Skeletal muscle tissue (tissue), 4 donors: ENCODE results near the gene OPA3. TPM values are rescaled to one million over a fixed set of nuclear protein-coding genes. Genes with fewer than 3 reads are reported as not detected.

ENCODE experiments used
- H3K27ac ChIP-seq: one replicate; pipeline ENCODE4 v1.7.0; 2013; ENCODE audit warnings: mild to moderate bottlenecking, low read depth, low read length, inconsistent platforms
- H3K27me3 ChIP-seq, 3 donors: one replicate each; pipeline ENCODE4 v1.7.0; 2013; ENCODE audit warnings: low read length in 3 of 3; ENCODE audit not compliant: control insufficient read depth in 3 of 3, insufficient read depth in 3 of 3
- H3K36me3 ChIP-seq, 3 donors: one replicate each; pipeline ENCODE4 v1.7.0; 2013; ENCODE audit warnings: low read length in 3 of 3; ENCODE audit not compliant: control insufficient read depth in 3 of 3, insufficient read depth in 3 of 3
- H3K4me1 ChIP-seq, 3 donors: one replicate each; pipeline ENCODE4 v1.7.0; 2013; ENCODE audit warnings: low read length in 3 of 3, mild to moderate bottlenecking in 3 of 3; ENCODE audit not compliant: control insufficient read depth in 3 of 3, insufficient read depth in 3 of 3
- H3K4me3 ChIP-seq, 3 donors: one replicate each; pipeline ENCODE4 v1.7.0; 2013; ENCODE audit warnings: low read length in 3 of 3
- H3K9ac ChIP-seq, 3 donors: one replicate each; pipeline ENCODE4 v1.7.0; 2013; ENCODE audit warnings: low read length in 3 of 3, mild to moderate bottlenecking in 3 of 3, moderate library complexity in 2 of 3, low read depth in 1 of 3
- H3K9me3 ChIP-seq, 3 donors: one replicate each; pipeline ENCODE4 v1.7.0; 2013; ENCODE audit warnings: low read length in 3 of 3; ENCODE audit not compliant: control insufficient read depth in 3 of 3
- total RNA-seq: library from RNA; depleted of rRNA; stranded (reverse); fragments of >200 nt; gene quantifications from one replicate; pipeline ENCODE4 v1.2.3, GENCODE V29; 2014
- donor health status: Osteomylitis.

The OPA3 gene
- total RNA-seq, 1 donor from 2014 or later = 3.7 TPM

DNA sequence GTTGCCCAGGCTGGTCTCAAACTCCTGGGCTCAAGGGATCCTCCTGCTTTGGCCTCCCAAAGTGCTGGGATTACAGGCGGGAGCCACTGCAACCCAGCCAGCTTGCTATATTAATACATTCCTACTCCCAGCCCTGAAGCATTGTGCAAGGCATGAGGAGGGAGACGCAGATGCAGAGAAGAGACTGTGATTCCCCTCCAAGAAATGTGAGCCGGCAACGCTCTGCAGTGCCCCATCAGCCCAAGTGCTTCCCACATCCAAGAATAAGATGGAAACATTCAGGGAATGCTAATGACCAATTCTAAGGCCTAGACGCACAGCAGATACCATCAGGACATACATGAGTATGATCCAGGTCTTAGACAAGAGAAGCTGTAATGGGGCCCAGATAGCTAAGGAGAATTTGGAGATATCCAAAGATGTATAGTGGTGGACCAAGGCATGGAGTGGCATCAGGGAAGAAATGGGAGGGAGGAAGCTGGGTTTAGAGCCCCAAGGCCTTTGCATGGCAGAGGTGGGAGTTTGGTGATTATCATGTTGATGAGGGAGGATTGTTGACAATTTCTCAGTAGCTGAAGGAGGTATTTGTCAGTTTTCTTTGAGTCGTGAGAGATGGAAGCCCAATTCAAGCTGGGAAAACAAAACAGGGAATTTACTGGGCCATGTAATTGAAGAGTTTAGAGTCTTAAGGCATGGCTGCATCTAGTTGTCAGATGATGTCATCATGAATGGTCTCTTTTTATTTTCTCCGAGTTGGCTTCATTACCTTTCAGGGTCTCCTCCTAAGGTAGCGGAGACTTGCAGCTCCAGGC lies 83.5 kb downstream of the OPA3 start:
- H3K27me3 ChIP-seq = peaks cover 7 to 24% (median 8%) of the 10 kb centered on the region in 3 donors
- H3K9ac ChIP-seq = no peak overlapping the region
- H3K4me3 ChIP-seq = no peak overlapping the region
- H3K27ac ChIP-seq = no peak overlapping the region
- no peaks in the 10 kb centered on the region for H3K9me3 ChIP-seq
- peaks cover 16 to 26% (median 23%) of the 10 kb centered on the region in 3 donors for H3K4me1 ChIP-seq
- H3K36me3 ChIP-seq = no peaks in the 10 kb centered on the region

DNA sequence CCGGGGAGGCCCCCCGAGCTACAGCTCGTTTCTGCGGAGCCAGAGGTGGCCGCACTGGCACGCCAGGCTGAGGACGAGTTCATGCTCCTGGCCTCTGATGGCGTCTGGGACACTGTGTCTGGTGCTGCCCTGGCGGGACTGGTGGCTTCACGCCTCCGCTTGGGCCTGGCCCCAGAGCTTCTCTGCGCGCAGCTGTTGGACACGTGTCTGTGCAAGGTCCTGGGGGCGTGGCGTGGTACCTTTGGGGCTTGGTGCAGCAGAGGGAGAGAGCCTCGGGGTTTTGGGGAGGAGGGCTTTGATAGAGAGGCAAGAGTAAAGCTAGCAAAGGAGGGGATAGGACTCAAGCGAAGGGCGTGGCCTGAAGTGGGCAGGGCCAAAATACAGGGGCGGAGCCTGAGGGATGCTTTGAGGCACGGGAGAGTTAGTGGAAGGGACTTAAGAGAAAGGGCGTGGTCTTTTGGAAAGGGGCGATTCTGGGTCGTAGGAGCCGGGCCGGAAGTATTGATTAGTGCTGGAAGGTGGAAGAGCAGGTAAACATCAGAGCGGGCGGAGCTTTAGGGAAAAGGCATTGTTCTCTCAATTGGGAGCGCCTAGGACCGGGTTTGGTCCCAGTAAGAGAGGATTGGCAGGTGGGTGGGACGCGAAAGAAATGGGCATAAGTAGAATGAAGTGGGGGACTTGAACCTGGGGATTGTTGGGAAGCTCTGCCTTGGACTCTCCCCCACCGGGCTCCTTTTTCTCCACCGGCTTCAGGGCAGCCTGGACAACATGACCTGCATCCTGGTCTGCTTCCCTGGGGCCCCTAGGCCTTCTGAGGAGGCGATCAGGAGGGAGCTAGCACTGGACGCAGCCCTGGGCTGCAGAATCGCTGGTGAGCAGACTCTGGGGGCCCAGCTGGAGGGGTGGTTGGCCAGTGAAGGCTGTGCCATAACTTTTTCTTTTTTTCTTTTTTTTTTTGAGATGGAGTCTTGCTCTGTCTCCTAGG lies 85.1 kb downstream of the OPA3 start:
- peaks cover 19 to 31% (median 28%) of the 10 kb centered on the region in 3 donors for H3K4me1 ChIP-seq
- H3K4me3 ChIP-seq = peak overlapping the region in 2 of 3 donors; percentile 14 to 35
- H3K27ac ChIP-seq = no peak overlapping the region
- peaks cover 7 to 32% (median 14%) of the 10 kb centered on the region in 3 donors for H3K27me3 ChIP-seq
- peak overlapping the region in 1 of 3 donors; percentile 40 for H3K9ac ChIP-seq
- H3K36me3 ChIP-seq = no peaks in the 10 kb centered on the region
- H3K9me3 ChIP-seq = no peaks in the 10 kb centered on the region

DNA sequence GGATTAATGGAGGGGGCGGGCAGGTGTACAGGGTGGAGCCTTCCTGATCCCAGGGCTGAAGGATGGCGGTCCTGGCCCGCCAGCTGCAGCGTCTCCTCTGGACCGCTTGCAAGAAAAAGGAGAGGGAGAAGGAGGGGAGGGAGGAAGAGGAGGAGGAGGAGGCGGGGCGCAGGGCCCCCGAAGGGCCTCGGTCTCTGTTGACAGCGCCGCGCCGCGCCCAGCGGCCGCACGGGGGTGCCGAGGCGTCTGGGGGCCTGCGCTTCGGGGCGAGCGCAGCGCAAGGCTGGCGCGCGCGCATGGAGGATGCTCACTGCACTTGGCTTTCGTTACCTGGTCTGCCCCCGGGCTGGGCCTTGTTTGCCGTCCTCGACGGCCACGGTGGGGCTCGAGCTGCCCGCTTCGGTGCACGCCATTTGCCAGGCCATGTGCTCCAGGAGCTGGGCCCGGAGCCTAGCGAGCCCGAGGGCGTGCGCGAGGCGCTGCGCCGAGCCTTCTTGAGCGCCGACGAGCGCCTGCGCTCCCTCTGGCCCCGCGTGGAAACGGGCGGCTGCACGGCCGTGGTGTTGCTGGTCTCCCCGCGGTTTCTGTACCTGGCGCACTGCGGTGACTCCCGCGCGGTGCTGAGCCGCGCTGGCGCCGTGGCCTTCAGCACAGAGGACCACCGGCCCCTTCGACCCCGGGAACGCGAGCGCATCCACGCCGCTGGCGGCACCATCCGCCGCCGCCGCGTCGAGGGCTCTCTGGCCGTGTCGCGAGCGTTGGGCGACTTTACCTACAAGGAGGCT lies 86.0 kb downstream of the OPA3 start, which contains the start of gene PPM1N:
TSS of gene PPM1N (plus strand) at position 33 of the 785 bp plus-strand sequence. CDS start at position 63, 30 bp downstream.
- Histone ChIP-seq H3K9ac (peak within 1 kb of the TSS in 1 of 3 donors; percentile 40), H3K4me3 (peak within 1 kb of the TSS; percentile 11 to 61 (median 56)), H3K27ac (no peak within 1 kb of the TSS), H3K36me3 (no peaks in the 10 kb centered on the region), H3K27me3 (peaks cover 7 to 39% (median 14%) of the 10 kb centered on the region in 3 donors), H3K9me3 (no peaks in the 10 kb centered on the region), H3K4me1 (peaks cover 19 to 31% (median 28%) of the 10 kb centered on the region in 3 donors)

DNA sequence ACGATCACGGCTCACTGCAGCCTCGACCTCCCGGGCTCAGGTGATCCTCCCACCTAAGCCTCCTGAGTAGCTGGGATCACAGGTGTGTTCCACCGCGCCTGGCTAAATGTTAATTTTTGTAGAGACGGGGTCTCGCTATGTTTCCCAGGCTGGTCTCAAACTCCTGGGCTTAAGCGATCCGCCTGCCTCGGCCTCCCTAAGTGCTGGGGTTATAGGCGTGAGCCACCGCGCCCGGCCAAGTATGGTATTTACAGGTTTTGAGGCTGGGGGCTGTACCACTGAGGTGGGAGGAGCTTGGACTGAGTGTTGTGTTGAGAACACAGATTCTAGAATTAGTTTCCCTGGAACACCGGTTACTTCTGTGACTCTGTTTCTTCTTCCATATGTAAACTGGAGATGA lies 86.8 kb downstream of the OPA3 start:
- Histone ChIP-seq H3K27ac (no peak overlapping the region), H3K9me3 (no peaks in the 10 kb centered on the region), H3K4me1 (peaks cover 23 to 38% (median 32%) of the 10 kb centered on the region in 3 donors), H3K36me3 (no peaks in the 10 kb centered on the region), H3K9ac (no peak overlapping the region), H3K4me3 (no peak overlapping the region), H3K27me3 (peaks cover 7 to 39% (median 14%) of the 10 kb centered on the region in 3 donors)

DNA sequence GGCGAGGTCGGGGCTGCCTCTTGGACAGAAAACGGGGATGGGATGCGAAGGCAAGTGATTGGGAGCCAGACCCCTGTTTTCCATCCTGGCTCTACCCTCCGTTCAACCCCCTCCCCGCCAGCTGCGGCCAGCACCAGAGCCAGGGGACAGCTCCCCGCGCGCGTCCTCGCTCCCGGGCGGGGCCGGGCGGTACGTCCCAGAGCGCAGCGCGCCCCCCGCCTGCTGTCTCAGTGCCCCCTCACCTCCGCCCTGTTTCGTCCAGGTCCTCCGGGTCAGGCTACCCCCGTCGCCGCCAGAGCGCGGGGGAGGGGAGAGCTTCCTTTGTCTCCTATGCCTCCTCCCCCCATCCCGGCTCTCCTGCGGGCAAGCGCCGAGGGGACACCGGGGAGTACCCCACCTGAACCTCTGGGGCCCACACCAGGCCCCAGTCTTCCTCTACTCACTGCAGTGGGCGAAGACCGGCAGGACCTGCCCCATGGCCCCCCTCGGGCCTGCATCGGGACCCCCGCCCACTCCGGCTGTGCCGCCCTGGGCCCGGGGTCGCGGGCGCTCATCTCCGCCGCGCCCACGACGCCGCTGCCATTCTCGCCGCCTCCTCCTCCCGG lies 88.2 kb downstream of the OPA3 start:
- peak overlapping the region in 2 of 3 donors; percentile 60 to 62 for H3K9ac ChIP-seq
- no peaks in the 10 kb centered on the region for H3K9me3 ChIP-seq
- peaks cover 0 to 2% (median 0%) of the 10 kb centered on the region in 3 donors for H3K36me3 ChIP-seq
- peaks cover 7 to 35% (median 14%) of the 10 kb centered on the region in 3 donors for H3K27me3 ChIP-seq
- H3K4me3 ChIP-seq = peak overlapping the region; percentile 55 to 70 (median 64)
- H3K27ac ChIP-seq = no peak overlapping the region
- H3K4me1 ChIP-seq = peaks cover 23 to 49% (median 37%) of the 10 kb centered on the region in 3 donors

DNA sequence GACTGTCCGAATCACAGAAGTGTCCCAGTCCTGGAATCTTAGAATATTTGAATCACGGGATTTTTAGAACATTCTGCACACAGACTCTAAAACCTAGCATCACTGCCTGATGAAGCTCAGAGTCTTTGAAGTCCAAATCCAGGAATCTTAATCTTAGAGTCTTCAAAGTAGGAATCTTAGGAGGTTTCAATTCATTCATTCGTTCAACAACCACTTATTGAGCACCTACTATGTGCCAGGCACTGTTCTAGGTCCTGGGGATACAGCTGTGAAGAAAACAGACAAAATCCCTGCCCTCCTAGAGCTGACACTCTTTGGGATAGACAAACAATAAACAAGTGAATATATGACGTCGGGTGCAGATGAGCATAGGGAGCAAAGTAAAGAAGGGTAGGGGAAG lies 89.4 kb downstream of the OPA3 start:
- no peaks in the 10 kb centered on the region for H3K9me3 ChIP-seq
- H3K27me3 ChIP-seq = peaks cover 7 to 29% (median 14%) of the 10 kb centered on the region in 3 donors
- H3K4me1 ChIP-seq = peaks cover 23 to 51% (median 37%) of the 10 kb centered on the region in 3 donors
- no peak overlapping the region for H3K4me3 ChIP-seq
- H3K27ac ChIP-seq = no peak overlapping the region
- H3K36me3 ChIP-seq = peaks cover 0 to 2% (median 0%) of the 10 kb centered on the region in 3 donors
- no peak overlapping the region for H3K9ac ChIP-seq

DNA sequence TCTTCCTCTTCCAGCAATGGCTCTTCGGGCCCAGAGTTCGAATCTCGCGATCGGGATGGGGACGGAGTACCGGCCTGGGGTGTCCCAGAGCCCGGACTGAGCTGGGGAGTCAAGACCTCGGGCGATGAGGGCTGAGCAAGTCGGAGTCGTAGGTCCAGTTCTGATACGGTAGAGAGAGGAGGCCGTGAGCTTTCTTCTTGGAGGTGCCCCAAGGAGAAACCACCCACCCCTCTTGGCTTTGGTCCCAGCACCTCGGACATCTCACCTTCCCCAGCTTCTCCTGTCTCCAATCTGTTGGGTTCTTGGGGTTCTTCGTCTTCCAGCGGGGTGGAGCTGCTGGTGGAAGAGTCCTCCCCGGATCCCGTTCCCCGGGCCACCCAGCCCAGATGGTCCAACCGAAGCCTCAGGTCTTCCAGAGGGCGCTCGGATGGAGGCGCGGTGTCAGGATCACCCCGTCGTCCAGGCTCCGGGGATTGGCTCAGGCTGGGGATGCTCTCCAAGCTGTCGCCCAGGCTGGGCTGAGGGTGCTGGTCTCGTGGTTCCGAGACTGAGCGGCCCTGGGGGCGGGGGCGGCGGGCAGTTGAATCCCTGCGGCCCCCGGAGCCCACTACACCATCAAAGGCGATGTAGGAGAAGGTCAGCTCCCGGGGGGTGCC lies 90.2 kb downstream of the OPA3 start:
- Histone ChIP-seq H3K9me3 (no peaks in the 10 kb centered on the region), H3K9ac (no peak overlapping the region), H3K36me3 (peaks cover 0 to 2% (median 2%) of the 10 kb centered on the region in 3 donors), H3K27ac (no peak overlapping the region), H3K27me3 (peaks cover 4 to 29% (median 9%) of the 10 kb centered on the region in 3 donors), H3K4me3 (no peak overlapping the region), H3K4me1 (peaks cover 23 to 50% (median 37%) of the 10 kb centered on the region in 3 donors)

DNA sequence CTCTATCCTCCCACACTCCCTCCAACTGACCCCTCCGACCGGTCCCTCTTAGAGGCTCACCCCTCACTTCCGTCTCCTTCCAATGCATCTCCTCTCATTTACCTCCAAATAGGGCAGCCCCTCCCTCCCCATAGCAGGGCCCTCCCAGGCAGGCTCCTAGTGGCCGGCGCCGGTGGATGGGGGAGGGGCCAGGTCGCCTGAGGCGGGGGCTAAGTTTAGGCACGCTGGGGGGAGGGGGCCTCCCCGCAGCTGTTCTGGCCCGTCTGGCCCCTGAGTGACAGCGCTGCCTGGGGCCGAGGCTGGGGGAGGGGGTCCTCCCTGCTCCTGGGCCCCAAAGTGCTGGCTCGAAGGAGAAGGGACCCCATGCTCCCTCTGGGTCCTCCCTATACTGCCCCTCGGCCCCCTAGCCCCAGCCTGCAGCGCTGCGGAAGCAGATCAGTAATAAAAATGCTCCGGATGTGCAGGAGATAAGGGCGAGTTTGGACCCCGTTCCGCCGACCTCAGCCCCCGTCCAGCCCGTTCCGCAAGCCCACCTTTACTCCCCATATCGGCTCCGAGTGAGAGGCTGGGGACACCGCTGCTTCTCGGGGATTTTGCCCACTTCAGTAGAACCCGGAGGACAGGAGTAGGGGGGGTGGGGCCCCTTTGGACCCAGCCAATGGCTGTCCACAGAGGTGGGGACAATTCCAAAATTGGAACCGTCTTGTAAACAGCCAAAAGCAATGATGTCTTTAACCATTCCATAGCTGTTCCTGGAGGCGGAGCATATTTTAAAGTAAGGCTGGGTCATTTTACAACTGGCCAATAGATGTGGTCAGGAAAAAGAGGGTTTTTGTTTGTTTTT lies 91.8 kb downstream of the OPA3 start:
- Histone ChIP-seq H3K36me3 (peaks cover 8 to 12% (median 11%) of the 10 kb centered on the region in 3 donors), H3K9ac (peak overlapping the region; percentile 95 to 99 (median 98)), H3K4me3 (peak overlapping the region; percentile 89 to 91 (median 89)), H3K9me3 (no peaks in the 10 kb centered on the region), H3K27me3 (peaks cover 0 to 18% (median 8%) of the 10 kb centered on the region in 3 donors), H3K27ac (peak overlapping the region; percentile 99), H3K4me1 (peaks cover 19 to 40% (median 25%) of the 10 kb centered on the region in 3 donors)
